GM19043 (cell line): ENCODE data around the gene COX4I1.

Experiments used
- ATAC-seq: cut with Tn5 transposase; IDR thresholded peaks from one replicate; pipeline ENCODE4 v1.9.1; 2021; ENCODE audit warnings: low read depth; ENCODE audit not compliant: unreplicated experiment

The COX4I1 gene

DNA sequence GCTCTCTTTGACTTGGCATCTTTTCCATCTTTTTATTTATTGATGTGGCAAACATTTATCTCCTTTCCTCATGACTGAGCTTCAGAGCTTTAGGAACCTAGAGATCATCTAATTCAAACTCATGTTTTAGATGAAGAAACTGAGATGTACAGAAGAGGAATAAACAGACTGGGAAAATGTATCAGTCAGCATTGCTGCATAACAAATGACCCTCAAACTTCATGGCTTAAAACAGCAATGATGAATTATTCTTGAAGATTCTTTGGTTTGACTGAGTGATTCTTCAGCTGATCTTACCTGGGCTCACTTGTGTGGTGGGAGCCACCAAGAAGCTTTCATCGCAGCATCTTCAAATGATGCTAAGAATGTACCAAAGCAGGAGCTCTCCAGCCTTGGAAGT, 55.4 kb downstream of the COX4I1 start:
- ATAC-seq, result no peak

DNA sequence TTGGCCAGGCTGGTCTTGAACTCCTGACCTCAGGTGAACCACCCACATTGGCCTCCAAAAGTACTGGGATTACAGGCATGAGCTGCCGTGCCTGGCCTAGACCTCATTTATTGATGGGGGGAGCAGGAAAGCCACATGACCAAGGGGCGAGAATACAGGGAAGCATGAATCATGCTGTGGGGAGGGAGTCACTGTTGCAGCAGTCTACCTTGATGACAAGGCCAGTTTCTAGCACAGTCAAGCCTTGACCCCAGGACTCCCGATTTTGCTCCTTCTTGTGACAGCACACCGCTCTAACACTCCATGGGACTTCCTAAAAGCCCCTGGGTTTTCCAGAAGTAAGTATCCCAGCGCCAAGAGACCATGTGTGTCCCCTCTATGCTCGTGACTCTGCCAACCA, 56.6 kb downstream of the COX4I1 start:
- ATAC-seq, result no peak

DNA sequence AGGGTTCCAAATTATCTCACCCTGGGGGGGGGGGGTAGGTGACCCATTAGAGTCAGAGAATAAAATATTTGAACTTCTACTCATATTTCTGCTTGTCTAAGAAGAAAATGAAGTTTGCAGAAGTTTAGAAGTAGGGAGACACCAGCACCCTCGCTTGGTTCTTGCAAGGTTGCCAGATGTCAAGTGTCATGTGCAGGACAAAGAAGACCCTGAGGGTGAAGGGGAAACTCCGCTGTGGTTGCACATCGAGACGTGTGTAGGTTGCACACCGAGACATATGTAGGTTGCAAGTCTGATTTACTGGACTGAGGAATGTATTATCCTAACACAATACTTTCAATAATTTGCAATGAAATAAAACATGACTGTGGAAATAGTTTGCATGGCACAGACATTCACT, 57.1 kb downstream of the COX4I1 start:
- no peak for ATAC-seq
